GM12874 (cell line): ENCODE data around the gene MAP2K1.

ENCODE experiments used
- CTCF ChIP-seq: IDR thresholded peaks from 2 replicates; pipeline ENCODE4 v1.5.1; 2011; ENCODE audit warnings: low read depth, mild to moderate bottlenecking, control low read depth, low read length, moderate library complexity; ENCODE audit not compliant: insufficient read depth

MAP2K1 gene

GRCh38 chr15:66386204-66387123, at the start of gene MAP2K1:
Gene MAP2K1 (plus strand): TSS chr15:66386912. CDS start chr15:66387348, 436 bp downstream.
- peak; percentile 87 for TF ChIP-seq CTCF

GRCh38 chr15:66356077-66356358, 30.7 kb upstream of the MAP2K1 start:
- TF ChIP-seq CTCF = no peak

GRCh38 chr15:66356359-66357236, 30.1 kb upstream of the MAP2K1 start, which contains the start of gene TIPIN:
Gene TIPIN (minus strand): TSS chr15:66356685. CDS start chr15:66352947, 3,738 bp downstream.
- no peak for TF ChIP-seq CTCF

GRCh38 chr15:66359740-66360139, 27.0 kb upstream of the MAP2K1 start:
- TF ChIP-seq CTCF = no peak

- TF ChIP-seq CTCF = no peak
These were observed 23.9 kb upstream of the MAP2K1 start for GRCh38 chr15:66362776-66363175.

- TF ChIP-seq CTCF = no peak
These were observed 21.7 kb upstream of the MAP2K1 start for GRCh38 chr15:66364944-66365528.
